GM18520 (cell line): Measurements from ENCODE around the gene TARS1.

Experiments used
- ATAC-seq: cut with Tn5 transposase; IDR thresholded peaks from one replicate; pipeline ENCODE4 v1.9.1; 2021; ENCODE audit not compliant: unreplicated experiment

TARS1 gene

GRCh38 chr5:33438996-33439395 lies 1.8 kb upstream of the TARS1 start:
- no peak for ATAC-seq

GRCh38 chr5:33439905-33440481 lies 772 bp upstream of the TARS1 start:
- ATAC-seq: no peak

GRCh38 chr5:33441241-33442177 lies 744 bp downstream of the TARS1 start:
- ATAC-seq: no peak

GRCh38 chr5:33444542-33444941 lies 3.8 kb downstream of the TARS1 start:
- ATAC-seq: no peak

- ATAC-seq: no peak
Observed at GRCh38 chr5:33445798-33446197, 5.0 kb downstream of the TARS1 start.

GRCh38 chr5:33448118-33448517 lies 7.4 kb downstream of the TARS1 start:
- no peak for ATAC-seq

GRCh38 chr5:33457126-33457525 lies 16.4 kb downstream of the TARS1 start:
- no peak for ATAC-seq

- no peak for ATAC-seq
Observed at GRCh38 chr5:33457817-33458216, 17.1 kb downstream of the TARS1 start.

GRCh38 chr5:33460210-33460609 lies 19.4 kb downstream of the TARS1 start:
- no peak for ATAC-seq

GRCh38 chr5:33462456-33462855 lies 21.7 kb downstream of the TARS1 start:
- ATAC-seq: no peak

GRCh38 chr5:33465120-33465519 lies 24.4 kb downstream of the TARS1 start:
- ATAC-seq: no peak

- ATAC-seq: no peak
Observed at GRCh38 chr5:33468775-33469435, 28.1 kb downstream of the TARS1 start.

GRCh38 chr5:33470544-33470943 lies 29.8 kb downstream of the TARS1 start:
- no peak for ATAC-seq

- ATAC-seq: no peak
Observed at GRCh38 chr5:33472805-33473409, 32.1 kb downstream of the TARS1 start.

GRCh38 chr5:33474004-33474403 lies 33.2 kb downstream of the TARS1 start:
- ATAC-seq: no peak

- no peak for ATAC-seq
Observed at GRCh38 chr5:33474931-33475499, 34.2 kb downstream of the TARS1 start.

GRCh38 chr5:33475706-33476105 lies 34.9 kb downstream of the TARS1 start:
- no peak for ATAC-seq

GRCh38 chr5:33476992-33477391 lies 36.2 kb downstream of the TARS1 start:
- ATAC-seq: no peak

- ATAC-seq: no peak
Observed at GRCh38 chr5:33477816-33478215, 37.1 kb downstream of the TARS1 start.

GRCh38 chr5:33479311-33479710 lies 38.5 kb downstream of the TARS1 start:
- no peak for ATAC-seq

GRCh38 chr5:33480876-33481275 lies 40.1 kb downstream of the TARS1 start:
- no peak for ATAC-seq
